Effector memory CD8-positive, alpha-beta T cell (primary cell): Measurements from ENCODE around the gene PPAN.
A peak's percentile ranks its signal among the peaks of the same experiment; 100 is the strongest.

Source experiments
- ATAC-seq: fragments of 150-1000 bp; cut with Tn5 transposase; replicated peaks from 2 replicates; pipeline ENCODE4 v1.10.0; 2021; ENCODE audit warnings: mild to moderate bottlenecking, moderate library complexity
- DNase-seq, 3 experiments: peaks; one replicate each; pipeline ENCODE4 v3.0.0; 2021
- H3K27ac Mint-ChIP-seq, 2 donors: one replicate each; pipeline ENCODE4 v1.8.0; 2022; ENCODE audit warnings: mild to moderate bottlenecking in 2 of 2, mixed read lengths in 2 of 2, moderate library complexity in 2 of 2
- H3K27me3 Mint-ChIP-seq, 2 donors: one replicate each; pipeline ENCODE4 v1.8.0; 2022; ENCODE audit warnings: mixed read lengths in 2 of 2
- H3K36me3 Mint-ChIP-seq: one replicate; pipeline ENCODE4 v1.8.0; 2022; ENCODE audit warnings: mild to moderate bottlenecking, moderate library complexity, mixed read lengths; ENCODE audit not compliant: insufficient read depth
- H3K4me1 Mint-ChIP-seq, 2 donors: one replicate each; pipeline ENCODE4 v1.8.0; 2022; ENCODE audit warnings: low read depth in 2 of 2, mixed read lengths in 2 of 2
- H3K4me3 Mint-ChIP-seq, 2 donors: one replicate each; pipeline ENCODE4 v1.8.0; 2022; ENCODE audit warnings: mild to moderate bottlenecking in 2 of 2, mixed read lengths in 2 of 2, moderate library complexity in 2 of 2
- H3K9me3 Mint-ChIP-seq, 2 donors: one replicate each; pipeline ENCODE4 v1.8.0; 2022; ENCODE audit warnings: mixed read lengths in 2 of 2

PPAN gene

GRCh38 chr19:10100163-10100785 lies 5.9 kb upstream of the PPAN start:
- Mint-ChIP-seq H3K27me3 (no peaks in the 10 kb centered on the region), H3K4me1 (peaks cover 39 to 43% of the 10 kb centered on the region in 2 donors), H3K9me3 (no peaks in the 10 kb centered on the region), H3K36me3 (peaks cover 52% of the 10 kb centered on the region), H3K4me3 (peak overlapping the region; percentile 26 to 66), H3K27ac (peak overlapping the region; percentile 100)
- DNase-seq (no peak), ATAC-seq (no peak)

- Mint-ChIP-seq H3K4me3 (peak overlapping the region; percentile 66 to 85), H3K36me3 (peaks cover 57% of the 10 kb centered on the region), H3K27me3 (no peaks in the 10 kb centered on the region), H3K4me1 (peaks cover 56 to 63% of the 10 kb centered on the region in 2 donors), H3K9me3 (no peaks in the 10 kb centered on the region), H3K27ac (peak overlapping the region; percentile 100)
- DNase-seq: no peak
- ATAC-seq: no peak
Observed at GRCh38 chr19:10102787-10103236, 3.4 kb upstream of the PPAN start.

GRCh38 chr19:10104130-10104513 lies 2.0 kb upstream of the PPAN start:
- peak overlapping the region; percentile 100 for H3K27ac Mint-ChIP-seq
- H3K4me1 Mint-ChIP-seq: peaks cover 49 to 57% of the 10 kb centered on the region in 2 donors
- H3K36me3 Mint-ChIP-seq: peaks cover 70% of the 10 kb centered on the region
- ATAC-seq (no peak), DNase-seq (no peak)
- peak overlapping the region; percentile 5 to 88 for H3K4me3 Mint-ChIP-seq
- no peaks in the 10 kb centered on the region for H3K27me3 Mint-ChIP-seq
- no peaks in the 10 kb centered on the region for H3K9me3 Mint-ChIP-seq

- DNase-seq (peak; percentile 80 to 83 (median 82)), ATAC-seq (peak; percentile 74)
- no peaks in the 10 kb centered on the region for H3K9me3 Mint-ChIP-seq
- H3K27ac Mint-ChIP-seq: peak overlapping the region; percentile 100
- H3K36me3 Mint-ChIP-seq: peaks cover 78% of the 10 kb centered on the region
- peaks cover 49 to 56% of the 10 kb centered on the region in 2 donors for H3K4me1 Mint-ChIP-seq
- peak overlapping the region; percentile 72 to 88 for H3K4me3 Mint-ChIP-seq
- H3K27me3 Mint-ChIP-seq: no peaks in the 10 kb centered on the region
Observed at GRCh38 chr19:10104665-10105508, 1.3 kb upstream of the PPAN start.

DNA sequence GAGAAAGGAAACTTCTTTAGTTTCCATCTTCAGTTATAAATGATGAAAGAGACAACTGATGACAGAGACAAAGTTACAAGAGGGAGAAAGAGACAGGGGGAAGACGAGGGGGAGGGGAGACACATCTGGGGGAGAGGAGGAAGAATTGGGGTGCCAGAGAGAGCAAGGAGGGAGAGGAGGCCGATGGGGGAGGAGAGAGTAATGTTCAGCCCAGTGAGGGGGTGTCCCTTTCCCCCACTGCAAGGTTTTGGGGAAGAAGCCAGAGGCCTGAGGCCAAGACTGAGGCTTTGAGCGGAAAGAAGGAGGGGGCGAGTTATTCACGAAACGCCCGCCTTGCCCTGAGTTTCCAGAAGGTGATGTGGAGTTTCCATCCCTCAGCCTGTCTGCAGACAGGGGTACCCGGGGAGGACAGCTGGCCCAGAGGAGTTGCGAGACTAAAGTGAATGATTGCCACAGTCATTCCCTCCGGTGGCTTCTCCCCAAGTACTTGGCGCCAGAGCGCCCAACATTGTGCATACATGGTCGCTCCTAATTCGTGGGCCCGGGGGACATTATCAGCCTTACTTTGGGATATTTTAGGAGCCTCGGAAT lies 558 bp upstream of the PPAN start:
- peak overlapping the region; percentile 72 to 88 for H3K4me3 Mint-ChIP-seq
- ATAC-seq (peak; percentile 2), DNase-seq (peak in 2 of 3 experiments; percentile 47 to 48)
- H3K36me3 Mint-ChIP-seq: peaks cover 80% of the 10 kb centered on the region
- H3K4me1 Mint-ChIP-seq: peaks cover 51 to 59% of the 10 kb centered on the region in 2 donors
- H3K27ac Mint-ChIP-seq: peak overlapping the region; percentile 100
- no peaks in the 10 kb centered on the region for H3K9me3 Mint-ChIP-seq
- no peaks in the 10 kb centered on the region for H3K27me3 Mint-ChIP-seq

DNA sequence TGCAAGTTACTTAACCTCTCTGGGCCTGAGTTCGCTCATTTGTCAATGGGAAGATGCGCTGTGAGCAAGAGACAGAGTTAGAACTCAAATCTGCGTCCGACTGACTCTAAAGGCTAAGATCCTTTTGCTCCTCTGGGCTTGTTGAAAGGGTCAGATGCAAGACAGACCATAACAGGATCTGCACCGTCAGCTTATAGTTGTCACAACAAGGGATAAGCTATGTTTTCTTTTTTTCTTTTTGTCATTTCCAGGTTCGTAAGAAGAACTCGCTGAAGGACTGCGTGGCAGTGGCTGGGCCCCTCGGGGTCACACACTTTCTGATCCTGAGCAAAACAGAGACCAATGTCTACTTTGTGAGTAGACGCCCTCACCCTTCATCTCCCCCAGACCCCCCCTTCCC lies 1.1 kb downstream of the PPAN start:
- Mint-ChIP-seq H3K27ac (peak overlapping the region; percentile 100), H3K4me3 (peak overlapping the region; percentile 72 to 88), H3K27me3 (no peaks in the 10 kb centered on the region), H3K4me1 (peaks cover 59 to 65% of the 10 kb centered on the region in 2 donors), H3K9me3 (no peaks in the 10 kb centered on the region), H3K36me3 (peaks cover 88% of the 10 kb centered on the region)
- ATAC-seq (no peak), DNase-seq (no peak)

DNA sequence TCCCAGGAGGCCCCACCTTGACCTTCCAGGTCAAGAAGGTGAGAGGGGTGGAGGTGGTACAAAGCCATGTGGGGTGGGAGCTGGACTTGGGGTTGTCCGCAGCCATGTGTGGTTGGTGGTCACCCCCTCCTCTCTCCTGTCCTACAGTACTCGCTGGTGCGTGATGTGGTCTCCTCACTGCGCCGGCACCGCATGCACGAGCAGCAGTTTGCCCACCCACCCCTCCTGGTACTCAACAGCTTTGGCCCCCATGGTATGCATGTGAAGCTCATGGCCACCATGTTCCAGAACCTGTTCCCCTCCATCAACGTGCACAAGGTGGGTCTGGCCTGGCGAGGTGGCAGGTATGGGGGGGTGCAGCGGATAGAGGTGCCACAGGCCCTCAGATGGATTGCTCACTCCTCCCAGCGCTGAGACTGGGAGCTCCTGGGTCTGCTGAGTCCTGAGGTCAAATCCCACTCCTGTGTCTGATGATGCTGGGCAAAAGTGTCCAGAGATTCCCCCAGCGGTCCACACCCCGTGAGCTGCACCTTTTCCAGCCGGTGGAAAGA lies 1.7 kb downstream of the PPAN start:
- DNase-seq (no peak), ATAC-seq (no peak)
- peaks cover 59 to 65% of the 10 kb centered on the region in 2 donors for H3K4me1 Mint-ChIP-seq
- peak overlapping the region; percentile 72 to 88 for H3K4me3 Mint-ChIP-seq
- H3K27ac Mint-ChIP-seq: peak overlapping the region; percentile 100
- H3K27me3 Mint-ChIP-seq: no peaks in the 10 kb centered on the region
- H3K36me3 Mint-ChIP-seq: peaks cover 88% of the 10 kb centered on the region
- no peaks in the 10 kb centered on the region for H3K9me3 Mint-ChIP-seq

DNA sequence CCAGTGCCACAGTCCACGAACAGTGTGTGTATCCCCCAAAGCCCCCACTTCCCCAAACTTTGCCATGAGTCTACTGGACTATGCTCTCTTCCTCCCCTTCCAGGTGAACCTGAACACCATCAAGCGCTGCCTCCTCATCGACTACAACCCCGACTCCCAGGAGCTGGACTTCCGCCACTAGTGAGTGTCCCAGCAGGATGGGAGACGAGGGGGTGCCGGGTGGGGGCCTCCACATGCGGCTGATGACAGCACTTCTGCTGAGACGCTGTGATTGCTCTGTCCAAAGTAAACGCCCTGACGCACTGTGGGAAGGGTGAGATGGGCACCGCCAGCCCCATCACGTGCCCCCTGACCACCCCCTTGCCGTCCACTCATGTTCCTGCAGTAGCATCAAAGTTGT lies 3.4 kb downstream of the PPAN start:
- ATAC-seq (no peak), DNase-seq (no peak)
- peak overlapping the region in 1 of 2 donors; percentile 19 for H3K4me3 Mint-ChIP-seq
- no peaks in the 10 kb centered on the region for H3K9me3 Mint-ChIP-seq
- H3K4me1 Mint-ChIP-seq: peaks cover 65 to 66% of the 10 kb centered on the region in 2 donors
- peak overlapping the region; percentile 93 to 94 for H3K27ac Mint-ChIP-seq
- no peaks in the 10 kb centered on the region for H3K27me3 Mint-ChIP-seq
- H3K36me3 Mint-ChIP-seq: peaks cover 99% of the 10 kb centered on the region

DNA sequence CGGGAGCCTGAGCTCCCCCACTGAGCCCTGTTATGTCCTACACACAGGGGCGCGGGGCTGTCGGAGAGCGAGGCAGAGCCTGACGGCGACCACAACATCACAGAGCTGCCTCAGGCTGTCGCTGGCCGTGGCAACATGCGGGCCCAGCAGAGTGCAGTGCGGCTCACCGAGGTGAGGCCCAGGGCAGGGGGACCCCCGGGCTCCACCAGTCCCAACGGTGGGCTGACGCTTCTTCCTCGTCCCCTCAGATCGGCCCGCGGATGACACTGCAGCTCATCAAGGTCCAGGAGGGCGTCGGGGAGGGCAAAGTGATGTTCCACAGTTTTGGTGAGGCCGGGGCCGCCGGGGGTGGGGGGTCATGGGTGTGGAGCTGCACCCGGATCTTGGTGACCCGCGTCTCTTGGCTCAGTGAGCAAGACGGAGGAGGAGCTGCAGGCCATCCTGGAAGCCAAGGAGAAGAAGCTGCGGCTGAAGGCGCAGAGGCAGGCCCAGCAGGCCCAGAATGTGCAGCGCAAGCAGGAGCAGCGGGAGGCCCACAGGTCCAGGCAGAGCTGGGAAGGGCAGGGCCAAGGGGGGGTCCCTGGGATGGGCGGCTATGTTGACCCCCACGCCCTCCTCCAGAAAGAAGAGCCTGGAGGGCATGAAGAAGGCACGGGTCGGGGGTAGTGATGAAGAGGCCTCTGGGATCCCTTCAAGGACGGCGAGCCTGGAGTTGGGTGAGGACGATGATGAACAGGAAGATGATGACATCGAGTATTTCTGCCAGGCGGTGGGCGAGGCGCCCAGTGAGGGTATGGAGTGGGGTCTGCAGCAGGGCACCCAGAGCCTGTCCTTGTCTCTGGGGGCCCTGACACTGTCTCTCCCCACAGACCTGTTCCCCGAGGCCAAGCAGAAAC lies 4.2 kb downstream of the PPAN start:
- peak overlapping the region; percentile 93 to 94 for H3K27ac Mint-ChIP-seq
- peak overlapping the region; percentile 60 to 71 for H3K4me3 Mint-ChIP-seq
- peaks cover 61 to 63% of the 10 kb centered on the region in 2 donors for H3K4me1 Mint-ChIP-seq
- no peak for DNase-seq
- H3K27me3 Mint-ChIP-seq: no peaks in the 10 kb centered on the region
- no peak for ATAC-seq
- H3K36me3 Mint-ChIP-seq: peaks cover 99% of the 10 kb centered on the region
- no peaks in the 10 kb centered on the region for H3K9me3 Mint-ChIP-seq

GRCh38 chr19:10110972-10111317 lies 4.8 kb downstream of the PPAN start:
- peaks cover 55 to 56% of the 10 kb centered on the region in 2 donors for H3K4me1 Mint-ChIP-seq
- ATAC-seq: no peak
- H3K4me3 Mint-ChIP-seq: peak overlapping the region; percentile 73 to 74

DNA sequence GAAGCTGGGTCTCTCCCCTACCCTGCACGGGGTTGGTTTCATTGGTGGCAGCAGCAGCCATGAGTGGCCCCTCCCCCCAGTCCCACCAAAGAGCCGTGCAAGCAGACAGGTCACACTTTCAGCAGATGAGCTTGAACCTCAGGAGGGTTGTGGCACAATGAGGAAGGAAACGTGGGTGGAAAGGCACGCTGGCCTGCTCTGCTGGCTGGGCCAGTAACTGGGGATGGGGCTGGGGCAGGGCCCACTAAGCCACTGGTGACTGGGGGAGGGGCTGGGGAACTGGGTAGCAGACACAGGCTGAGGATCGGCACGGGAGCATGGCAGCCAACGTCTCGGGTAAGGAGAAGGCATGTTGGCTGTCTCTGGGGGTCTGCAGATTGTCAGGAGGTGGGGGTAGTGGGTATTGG lies 5.2 kb downstream of the PPAN start, which contains the start of gene P2RY11:
Gene P2RY11 (plus strand): TSS at position 289 of the 407 bp plus-strand sequence. CDS start 29 bp downstream, at position 318.
- DNase-seq: peak in 2 of 3 experiments; percentile 44 to 48
- no peaks in the 10 kb centered on the region for H3K27me3 Mint-ChIP-seq
- ATAC-seq: no peak
- H3K4me3 Mint-ChIP-seq: peak within 1 kb of the TSS; percentile 73 to 74
- H3K27ac Mint-ChIP-seq: peak within 1 kb of the TSS; percentile 93 to 94
- H3K4me1 Mint-ChIP-seq: peaks cover 57% of the 10 kb centered on the region in 2 donors
- no peaks in the 10 kb centered on the region for H3K9me3 Mint-ChIP-seq
- peaks cover 97% of the 10 kb centered on the region for H3K36me3 Mint-ChIP-seq

More at GRCh38 chr19:10110972-10111317, 4.8 kb downstream of the PPAN start:
- H3K27me3 Mint-ChIP-seq: no peaks in the 10 kb centered on the region
- no peak for DNase-seq
- peaks cover 96% of the 10 kb centered on the region for H3K36me3 Mint-ChIP-seq
- H3K27ac Mint-ChIP-seq: peak overlapping the region; percentile 93 to 94
- H3K9me3 Mint-ChIP-seq: no peaks in the 10 kb centered on the region

DNA sequence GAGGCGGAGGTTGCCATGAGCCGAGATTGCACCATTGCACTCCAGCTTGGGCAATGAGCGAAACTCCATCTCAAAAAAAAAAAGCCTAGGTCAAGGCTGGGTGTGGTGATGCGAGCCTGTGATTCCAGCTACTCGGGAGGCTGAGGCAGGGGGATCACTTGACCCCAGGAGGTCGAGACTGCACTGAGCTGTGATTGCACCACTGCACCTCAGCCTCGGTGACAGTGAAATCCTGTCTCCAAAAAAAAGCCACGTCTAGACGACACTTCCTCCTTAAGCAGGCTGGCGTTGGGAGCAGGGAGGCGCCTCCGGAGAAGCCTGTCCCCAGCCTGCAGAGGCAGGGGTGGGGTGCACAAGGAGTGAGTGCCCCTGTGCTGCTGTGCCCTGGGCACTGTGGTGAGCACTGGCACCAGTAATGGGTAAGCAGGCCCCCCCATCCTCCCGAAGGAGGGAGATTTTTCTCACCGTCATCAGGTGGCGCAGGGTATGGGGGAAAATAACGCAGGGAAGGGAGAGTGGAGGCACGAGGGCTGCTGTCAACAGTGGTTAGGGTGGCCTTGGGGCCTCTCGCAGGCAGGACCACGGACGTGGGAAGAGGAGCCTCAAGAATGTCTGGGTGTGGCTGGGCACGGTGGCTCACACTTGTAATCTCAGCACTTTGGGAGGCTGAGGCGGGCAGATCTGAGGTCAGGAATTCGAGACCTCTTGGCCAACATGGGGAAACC lies 6.0 kb downstream of the PPAN start:
- peak overlapping the region; percentile 73 to 74 for H3K4me3 Mint-ChIP-seq
- H3K9me3 Mint-ChIP-seq: no peaks in the 10 kb centered on the region
- peak overlapping the region; percentile 93 to 94 for H3K27ac Mint-ChIP-seq
- ATAC-seq (peak; percentile 76), DNase-seq (peak; percentile 72 to 81 (median 76))
- no peaks in the 10 kb centered on the region for H3K27me3 Mint-ChIP-seq
- H3K36me3 Mint-ChIP-seq: peaks cover 97% of the 10 kb centered on the region
- H3K4me1 Mint-ChIP-seq: peaks cover 52 to 54% of the 10 kb centered on the region in 2 donors
